Measurements from ENCODE around the gene LRFN3.
"Not testable (repeated sequence)": the region's sequence is repeated elsewhere in the genome, so short reads cannot be mapped to it uniquely, and the experiment has no call there.

LRFN3 gene

DNA sequence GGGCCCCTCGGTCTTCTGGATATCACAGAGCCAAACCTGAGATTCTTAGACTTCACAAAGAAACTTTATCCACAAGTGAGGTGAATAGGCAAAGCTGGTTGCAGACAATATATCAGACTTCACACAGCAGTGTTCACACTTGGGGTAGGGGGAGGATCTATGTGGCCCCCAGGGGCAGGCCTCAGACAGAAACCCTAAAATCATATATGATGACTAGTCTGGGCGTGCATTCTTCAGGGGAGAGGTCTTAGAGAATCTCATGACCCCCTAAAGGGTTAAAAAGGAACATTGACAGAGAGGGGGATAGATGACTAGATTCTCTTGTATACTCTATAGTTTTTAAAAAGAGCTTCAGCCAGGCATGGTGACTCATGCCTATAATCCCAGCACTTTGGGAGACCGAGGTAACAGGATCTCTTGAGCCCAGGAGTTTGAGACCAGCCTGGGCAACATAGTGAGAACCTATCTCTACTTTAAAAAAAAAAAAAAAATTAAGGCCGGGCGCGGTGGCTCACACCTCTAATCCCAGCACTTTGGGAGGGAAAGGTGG, 30.9 kb upstream of the LRFN3 start:
- DNase-seq: no peak

DNA sequence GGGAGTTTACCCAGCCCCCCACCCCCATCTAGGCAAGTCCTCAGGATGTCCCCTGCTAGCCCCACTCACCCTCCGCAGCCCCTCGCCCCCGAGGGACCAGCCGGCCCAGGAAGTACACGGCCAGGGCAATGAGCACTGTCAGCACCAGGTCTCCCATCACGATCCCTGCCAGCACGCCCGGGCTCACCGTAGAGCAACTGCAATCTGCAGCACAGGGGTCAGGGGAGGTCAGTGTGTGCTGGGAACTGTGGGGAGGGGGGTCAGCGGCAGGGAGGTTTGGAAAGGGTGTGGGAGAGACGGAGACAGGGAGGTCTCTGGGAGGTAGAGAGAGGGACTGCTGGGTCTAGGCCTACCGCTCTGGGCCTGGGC, 28.8 kb upstream of the LRFN3 start:
- DNase-seq: no peak

DNA sequence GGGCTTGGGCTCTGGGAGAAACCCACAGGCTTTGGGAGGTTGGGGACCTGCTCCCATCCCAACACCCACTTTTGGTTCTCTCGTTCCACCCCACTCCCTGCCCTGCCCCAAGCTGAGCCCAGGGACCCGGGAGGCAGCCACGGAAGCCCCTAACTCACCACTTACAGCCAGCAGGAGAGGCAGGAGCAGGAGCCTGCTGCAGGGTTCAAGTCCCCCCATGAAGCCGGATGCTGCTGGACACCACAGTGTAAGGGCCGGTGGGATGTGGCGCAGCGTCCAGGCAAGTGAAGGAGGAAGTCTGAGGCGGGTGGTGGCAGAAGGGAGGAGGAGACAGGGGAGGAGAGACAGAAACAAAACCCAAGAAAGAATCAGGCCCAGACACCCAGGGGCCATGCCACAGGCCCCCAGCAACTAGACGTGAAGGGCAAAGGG, 28.1 kb upstream of the LRFN3 start, which contains the start of gene TYROBP:
TYROBP (minus strand) TSS at position 286 of the 432 bp plus-strand sequence; CDS start at position 219, 67 bp downstream.
- DNase-seq: no peak

DNA sequence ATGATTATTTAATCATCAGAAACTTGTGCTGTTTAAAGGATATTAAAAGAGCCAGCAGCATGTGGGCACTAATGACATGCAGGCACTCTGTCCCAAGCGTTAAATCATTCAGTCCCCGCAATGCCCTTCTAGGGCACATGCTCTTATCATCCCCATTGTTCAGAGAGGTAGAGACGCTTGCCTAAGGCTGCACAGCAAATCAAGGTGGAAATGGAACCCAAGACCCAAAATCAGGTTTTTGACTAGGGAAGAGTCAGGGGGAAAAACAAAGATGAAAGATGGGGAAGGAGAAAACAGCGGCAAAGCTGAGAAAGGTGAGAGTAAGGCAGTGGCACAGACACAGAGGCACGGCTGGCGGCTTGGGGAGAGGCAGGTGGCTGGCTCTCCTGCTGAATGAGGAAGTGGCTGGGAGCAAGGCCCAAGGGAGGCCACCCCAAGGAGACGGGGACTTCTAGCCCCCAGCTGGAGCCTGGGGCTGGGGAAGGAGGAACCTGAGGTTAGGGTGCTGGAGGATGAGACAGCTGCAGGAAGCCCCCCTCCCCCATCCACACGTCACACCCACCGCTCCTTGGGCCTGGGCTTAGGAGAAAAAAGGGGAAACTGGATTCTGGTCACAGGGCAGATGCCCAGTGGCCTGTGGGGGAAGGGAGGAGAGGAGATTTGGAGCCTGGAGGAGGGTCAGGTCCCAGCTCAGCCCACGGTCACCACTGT, 27.0 kb upstream of the LRFN3 start:
- no peak for DNase-seq

DNA sequence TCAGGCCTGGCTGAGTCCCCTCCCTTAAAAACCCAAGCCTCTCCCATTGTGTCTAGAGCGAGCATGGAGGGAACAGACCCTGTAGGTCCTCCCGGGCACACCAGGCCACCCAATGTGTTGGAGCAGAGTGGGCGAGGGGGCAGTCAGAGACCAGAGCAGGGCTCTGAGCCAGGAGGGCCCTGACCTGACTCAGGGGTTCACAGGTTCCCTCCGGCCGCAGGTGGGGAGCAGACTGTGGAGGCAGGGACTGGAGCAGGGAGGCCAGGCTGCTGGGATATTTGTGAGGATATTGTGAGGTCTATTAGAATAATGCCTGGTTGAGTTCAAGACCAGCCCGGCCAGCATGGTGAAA, 26.5 kb upstream of the LRFN3 start:
- no peak for DNase-seq

DNA sequence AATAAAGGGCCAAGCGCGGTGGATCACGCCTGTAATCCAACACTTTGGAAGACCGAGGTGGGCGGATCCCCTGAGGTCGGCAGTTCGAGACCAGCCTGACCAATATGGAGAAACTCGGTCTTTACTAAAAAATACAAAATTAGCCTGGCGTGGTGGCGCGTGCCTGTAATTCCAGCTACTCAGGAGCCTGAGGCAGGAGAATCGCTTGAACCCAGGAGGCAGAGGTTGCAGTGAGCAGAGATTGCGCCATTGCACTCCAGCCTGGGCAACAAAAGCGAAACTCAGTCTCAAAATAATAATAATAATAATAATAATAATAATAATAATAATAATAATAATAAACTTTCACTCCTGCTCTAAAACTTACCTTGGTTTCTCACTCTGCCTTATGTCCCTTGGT, 25.8 kb upstream of the LRFN3 start:
- DNase-seq: not testable (repeated sequence)

DNA sequence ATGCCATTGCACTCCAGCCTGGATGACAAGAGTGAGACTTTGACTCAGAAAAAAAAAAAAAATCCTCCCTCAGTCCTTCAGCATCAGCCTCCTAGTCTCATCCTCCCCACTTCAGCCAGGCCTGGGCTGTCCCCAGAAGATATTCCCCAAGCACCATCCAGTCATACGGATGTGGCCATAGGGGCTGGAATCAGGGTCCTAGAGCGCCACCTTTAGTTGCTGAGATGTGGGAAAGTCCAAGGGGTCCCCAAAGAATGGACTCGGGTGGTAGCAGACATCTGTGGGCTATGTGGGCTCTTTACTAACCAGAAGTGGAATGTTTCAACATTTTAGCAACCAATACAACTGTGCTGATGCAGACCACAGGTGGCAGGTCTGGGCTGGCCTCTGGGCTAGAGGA, 25.0 kb upstream of the LRFN3 start:
- no peak for DNase-seq

DNA sequence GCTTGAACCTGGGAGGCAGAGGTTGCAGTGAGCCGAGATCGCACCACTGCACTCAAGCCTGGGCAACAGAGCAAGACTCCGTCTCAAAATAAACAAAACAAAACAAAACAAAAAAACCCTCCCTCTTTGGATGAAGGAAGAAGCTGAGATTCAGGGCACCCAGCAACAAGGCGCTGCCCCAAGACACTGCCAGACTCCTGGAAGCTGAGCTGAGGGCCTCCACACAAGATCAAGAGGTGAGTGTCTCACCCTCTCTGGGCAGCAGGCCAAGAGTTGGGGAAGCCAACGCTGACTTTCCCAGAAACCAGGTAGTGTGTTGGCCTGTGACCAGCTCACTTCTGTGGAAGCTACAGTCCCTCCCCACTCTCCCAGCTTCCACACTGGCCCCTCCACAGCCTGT, 24.4 kb upstream of the LRFN3 start:
- peak; percentile 29 for DNase-seq

DNA sequence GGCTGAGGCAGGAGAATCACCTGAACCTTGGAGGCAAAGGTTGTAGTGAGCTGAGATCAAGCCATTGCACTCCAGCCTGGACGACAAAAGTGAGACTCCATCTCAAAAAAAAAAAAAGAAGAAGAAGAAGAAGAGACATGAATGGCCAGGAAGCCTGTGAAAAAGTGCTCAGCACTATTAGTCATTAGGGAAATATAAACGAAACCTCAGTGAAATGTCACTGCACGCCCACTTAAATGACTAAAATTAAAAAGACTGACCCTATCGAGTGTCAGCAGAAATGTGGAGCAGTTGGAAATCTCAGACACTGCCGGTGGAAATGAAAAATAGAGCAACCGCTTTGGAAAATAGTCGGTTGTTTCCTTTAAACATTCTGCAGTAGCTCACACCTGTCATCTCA, 22.6 kb upstream of the LRFN3 start:
- DNase-seq: no peak

DNA sequence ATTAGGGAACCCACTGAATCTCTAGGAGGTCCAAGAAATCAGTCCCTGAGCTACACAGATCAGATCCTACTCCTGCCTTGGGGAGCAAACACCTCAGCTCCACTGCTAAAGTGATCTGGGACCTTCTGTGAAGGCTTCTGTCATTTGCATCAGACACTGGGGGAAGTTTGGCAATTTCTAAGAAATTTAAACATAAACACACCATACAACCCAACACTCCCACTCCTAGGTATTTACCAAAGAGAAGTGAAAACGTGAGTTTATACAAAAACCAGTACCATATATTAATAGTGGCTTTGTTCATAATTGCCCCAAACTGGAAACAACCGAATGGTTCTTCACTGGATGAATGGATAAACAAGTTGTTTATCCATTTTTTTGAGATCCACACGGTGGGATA, 20.7 kb upstream of the LRFN3 start:
- DNase-seq: no peak

DNA sequence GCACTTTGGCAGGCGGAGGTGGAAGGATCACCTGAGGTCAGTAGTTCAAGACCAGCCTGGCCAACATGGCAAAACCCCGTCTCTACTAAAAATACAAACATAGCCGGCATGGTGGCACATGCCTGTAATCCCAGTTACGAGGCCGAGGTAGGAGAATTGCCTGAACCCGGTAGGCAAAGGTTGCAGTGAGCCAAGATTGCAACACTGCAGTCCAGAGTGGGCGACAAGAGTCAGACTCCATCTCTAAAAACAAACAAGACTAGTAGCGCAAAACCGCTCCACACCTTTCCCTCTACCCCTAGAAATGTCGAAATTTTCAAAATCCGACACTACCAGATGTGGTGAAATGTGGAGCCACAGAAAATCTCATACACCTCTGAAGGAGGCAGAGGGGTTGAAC, 16.9 kb upstream of the LRFN3 start:
- no peak for DNase-seq

DNA sequence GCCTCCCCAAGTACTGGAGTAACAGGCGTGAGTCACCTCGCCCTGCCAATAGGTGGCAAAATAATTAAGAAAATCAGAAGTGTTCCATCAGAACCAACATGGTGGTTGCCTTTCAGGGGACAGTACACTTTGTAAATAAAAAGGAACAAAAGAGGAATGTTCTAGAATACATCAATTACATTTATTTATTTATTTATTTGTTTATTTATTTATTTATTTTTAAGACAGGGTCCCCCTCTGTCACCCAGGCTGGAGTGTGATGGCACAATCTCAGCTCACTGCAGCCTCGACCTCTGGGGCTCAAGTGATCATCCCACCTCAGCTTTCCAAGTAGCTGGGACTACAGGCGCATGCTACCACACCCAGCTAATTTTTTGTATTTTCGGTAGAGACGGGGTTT, 15.2 kb upstream of the LRFN3 start:
- no peak for DNase-seq

DNA sequence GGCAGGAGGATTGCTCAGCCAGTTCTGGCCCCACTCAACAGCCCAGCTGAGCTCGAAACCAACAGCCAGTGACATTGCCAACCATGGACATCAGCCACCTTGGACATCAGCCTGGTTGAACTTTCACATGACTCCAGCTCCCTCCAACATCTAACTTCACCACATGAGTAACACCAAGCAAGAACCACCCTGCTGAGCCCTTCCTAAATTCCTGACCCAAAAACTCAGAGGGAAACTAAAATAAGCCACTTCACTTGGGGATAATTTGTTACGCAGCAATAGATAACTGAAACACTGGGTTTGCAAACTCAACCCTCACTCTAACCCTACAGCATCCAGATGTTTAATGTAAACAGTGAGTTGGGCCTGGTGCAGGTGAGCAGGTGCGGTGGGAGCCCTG, 10.7 kb upstream of the LRFN3 start:
- no peak for DNase-seq

DNA sequence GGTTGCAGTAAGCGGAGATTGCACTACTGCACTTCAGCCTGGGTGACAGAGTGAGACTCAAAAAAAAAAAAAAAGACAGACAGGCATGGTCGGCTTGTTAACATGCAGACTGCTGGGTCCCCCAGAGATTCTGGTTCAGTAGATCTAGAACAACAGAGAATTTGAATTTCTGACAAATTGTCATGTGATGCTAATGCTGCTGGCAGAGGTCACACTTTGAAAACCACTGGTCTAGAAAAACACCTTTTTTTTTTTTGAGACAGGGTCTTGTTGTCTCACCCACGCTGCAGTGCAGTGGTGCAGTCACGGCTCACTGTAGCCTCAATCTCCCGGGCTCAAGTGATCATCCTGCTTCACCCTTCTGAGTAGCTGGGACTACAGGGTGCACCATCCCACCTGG, 7.7 kb upstream of the LRFN3 start:
- no peak for DNase-seq

DNA sequence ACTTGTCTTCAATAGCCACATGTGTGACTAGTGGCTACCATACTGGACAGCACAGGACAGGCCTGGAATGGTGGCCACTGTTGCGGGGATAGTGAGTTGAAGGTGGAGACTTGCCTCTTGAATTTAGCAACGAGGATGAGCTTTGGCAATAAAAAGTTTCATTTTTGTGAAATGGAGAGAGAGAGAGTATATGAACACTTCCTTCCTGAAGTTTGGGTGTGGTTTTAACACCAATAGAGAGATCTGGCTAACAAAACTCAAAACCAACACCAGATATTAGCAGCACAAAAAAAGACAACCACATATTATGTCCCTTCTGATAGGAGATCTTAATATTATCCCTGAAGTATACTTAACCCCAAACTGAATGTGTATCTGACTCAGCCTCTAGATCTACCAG, 6.3 kb upstream of the LRFN3 start:
- no peak for DNase-seq

DNA sequence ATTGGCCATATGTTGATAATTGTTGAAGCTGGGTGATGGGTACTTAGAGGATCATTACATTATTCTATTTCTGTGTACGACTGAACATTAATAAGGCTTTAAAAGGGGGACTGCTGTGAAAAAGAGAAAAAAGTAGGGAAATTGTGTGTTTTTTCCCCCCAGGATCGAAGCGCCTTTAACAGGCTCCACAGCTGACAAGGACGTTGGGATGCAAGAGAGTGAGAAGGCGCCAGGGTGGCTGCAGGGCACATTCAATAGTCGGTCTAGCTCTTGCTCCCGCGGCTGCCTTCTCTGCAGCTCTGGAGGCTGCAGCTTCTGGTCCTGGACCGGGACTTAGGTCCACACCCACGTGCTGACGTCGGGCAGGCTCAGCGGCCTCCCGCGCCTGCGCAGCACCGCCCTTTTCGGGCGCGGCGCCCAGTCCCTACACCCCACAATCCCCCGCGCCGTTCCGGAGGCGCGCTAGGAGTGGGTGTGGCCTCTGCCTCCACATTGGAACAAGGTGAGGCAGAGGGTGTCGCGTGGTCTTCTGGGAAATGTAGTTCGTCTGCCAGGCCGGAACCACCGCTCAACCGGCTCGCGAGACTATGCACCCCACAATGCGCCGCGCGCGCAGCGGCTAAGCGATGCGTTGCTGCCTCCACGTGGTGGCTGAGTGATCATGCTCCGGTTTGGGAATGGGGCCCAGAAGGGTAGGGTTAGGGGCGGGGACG, 4.9 kb upstream of the LRFN3 start:
- DNase-seq: peak; percentile 100

DNA sequence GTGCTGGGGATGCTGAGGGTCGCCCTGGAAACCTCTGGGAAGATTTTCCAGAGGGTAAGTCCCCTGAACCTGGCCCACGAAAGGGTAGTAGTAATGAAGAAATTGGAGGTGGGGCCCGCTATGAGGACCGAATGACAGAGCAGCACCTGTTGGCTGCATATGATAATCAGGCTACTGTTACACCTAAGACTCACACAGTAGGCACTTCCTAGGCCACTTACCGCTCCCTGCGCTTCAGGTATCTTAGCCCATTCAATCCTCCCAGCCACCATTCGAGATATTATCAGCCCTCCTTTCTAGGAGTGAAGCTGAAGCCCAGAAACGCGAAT, 4.3 kb upstream of the LRFN3 start:
- no peak for DNase-seq

DNA sequence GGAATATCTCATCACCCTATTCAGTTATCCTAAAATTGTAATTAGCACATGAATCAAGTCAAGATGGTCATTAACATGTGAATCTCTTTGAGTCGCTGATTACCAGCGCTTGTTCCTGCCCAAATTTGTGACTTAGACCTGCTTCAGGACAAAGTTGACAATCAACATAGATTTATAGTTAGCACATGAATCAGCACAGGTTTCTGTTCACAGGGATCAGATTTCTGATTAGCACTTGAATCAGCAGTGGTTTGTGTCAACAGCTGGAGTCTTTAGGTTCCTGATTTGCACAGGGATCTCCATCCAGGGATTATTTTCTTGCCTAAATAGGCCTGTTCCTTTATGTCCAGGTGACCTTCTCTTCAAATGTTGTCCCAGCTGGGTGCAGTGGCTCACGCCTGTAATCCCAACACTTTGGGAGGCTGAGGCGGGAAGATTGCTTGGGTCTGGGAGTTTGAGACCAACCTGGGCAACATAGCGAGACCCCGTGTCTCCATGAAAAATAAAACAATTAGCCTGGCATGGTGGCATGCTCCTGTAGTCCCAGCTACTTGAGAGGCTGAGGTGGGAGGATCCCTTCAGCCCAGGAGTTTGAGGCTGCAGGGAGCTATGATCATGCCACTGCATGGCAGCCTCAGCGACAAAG, 3.8 kb upstream of the LRFN3 start:
- DNase-seq: no peak

DNA sequence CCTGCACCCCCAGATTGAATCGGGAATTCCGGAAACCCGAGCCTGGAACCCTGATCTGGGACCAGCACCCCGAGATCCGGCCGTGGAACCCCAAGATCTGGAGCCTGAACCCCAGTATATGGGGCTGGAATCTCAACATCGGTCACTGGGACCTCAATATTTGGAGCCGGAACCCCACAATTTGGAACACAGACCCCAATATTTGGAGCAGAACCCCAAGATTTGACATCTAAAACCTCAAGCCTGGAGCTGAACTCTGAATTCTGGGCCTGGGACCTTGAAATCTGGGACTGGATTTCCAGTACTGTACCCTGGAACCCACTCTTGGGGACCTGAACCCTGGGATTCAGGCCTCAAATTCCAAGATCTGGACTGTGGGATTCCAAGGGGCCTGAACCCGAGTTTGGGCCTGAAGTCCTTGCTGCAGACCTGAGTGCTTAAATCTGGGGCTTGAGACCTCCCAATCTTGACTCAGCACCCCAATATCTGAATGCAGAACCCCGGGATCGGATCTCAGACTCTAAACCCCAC, 629 bp downstream of the LRFN3 start:
- peak; percentile 34 for DNase-seq

DNA sequence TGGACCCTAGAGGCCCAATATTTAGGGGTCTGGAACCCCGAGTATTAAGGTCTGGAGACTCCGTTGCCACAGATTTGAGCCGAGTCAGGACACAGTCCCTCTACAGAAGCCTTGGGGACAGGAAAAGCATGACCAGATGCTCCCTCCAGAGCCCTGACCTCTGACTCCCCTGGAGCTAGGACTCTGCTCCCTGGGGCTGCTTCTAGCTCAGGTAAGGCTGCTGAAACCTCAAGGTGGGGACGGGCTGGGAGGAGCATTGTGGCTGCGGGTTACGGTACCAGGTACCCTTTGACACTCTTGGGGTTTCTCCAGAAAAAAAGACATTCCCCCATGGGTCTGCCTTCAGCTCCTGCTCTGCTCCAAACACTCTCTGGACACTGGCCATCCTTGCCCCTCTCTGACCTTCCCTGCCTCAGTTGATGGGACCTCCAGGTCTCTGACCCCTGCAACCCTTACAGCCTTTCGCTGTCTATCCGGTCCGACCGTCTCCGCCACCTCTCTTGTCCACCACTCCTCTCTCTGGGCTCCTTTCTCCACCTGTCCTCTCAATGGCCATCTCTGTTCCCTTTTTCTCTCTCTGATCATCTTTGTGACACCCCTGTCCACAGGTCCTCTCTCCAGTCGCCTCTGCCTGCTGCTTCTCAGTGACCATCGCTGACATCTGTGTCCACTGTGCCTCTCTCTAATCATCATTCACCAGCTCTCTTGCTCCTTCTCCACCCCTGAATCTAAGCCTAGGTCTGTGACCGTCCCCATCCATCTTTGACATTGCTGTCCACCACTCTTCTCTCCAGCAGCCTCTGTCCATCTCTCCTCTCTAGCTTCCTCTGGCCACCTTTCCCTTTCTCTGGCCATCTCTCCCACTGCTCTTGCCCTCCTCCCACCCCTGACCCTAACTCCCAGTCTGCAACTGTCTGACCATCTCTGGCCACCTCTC, 1.4 kb downstream of the LRFN3 start:
- peak; percentile 35 for DNase-seq

DNA sequence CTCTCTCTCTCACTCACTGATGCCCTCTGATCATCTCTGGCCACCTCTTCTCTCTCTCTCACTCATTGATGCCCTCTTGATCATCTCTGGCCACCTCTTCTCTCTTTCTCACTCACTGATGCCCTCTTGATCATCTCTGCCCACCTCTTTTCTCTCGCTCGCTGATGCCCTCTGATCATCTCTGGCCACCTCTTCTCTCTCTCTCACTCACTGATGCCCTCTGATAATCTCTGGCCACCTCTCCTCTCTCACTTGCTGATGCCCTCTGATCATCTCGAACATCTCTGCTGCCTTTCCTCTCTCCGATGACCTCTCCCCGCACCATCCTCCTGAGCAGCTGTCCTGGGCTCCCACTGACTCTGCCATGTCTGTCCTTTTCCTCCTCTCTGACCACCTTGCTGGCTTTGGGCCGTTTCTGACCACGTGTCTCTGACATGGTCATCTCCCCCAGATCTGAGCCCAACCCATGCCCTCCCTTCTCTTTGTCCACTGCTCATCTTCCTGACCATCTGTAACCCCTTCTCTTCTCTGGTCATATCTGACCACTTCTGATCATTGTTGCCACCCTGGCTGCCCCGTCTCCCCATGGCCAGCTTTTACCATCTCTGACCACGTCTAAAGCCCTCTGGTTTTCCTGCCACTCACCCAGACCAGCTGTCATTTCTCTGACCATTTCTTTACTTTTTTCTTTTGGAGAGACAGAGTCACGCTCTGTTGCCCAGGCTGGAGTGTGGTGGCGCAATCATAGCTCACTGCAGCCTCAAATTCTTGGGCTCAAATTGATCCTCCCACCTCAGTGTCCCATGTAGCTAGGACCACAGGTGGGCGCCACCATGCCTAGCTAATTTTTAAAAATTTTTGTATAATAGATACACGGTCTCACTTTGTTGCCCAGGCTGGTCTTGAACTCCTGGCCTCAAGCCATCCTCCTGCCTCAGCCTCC, 2.4 kb downstream of the LRFN3 start:
- DNase-seq: no peak
